IgD-negative memory B cell (primary cell): ENCODE measurements around the gene SEC22C. TPM values are rescaled to one million over a fixed set of nuclear protein-coding genes. Genes with fewer than 3 reads are reported as not detected.
A peak's percentile ranks its signal among the peaks of the same experiment; 100 is the strongest.
"Not testable (repeated sequence)": the region's sequence is repeated elsewhere in the genome, so short reads cannot be mapped to it uniquely, and the experiment has no call there.

Source experiments
- H3K27ac Mint-ChIP-seq, 3 donors: one replicate each; pipeline ENCODE4 v1.8.0; 2020 to 2022; ENCODE audit warnings: mild to moderate bottlenecking in 3 of 3, mixed read lengths in 3 of 3, moderate library complexity in 1 of 3
- H3K27me3 Mint-ChIP-seq: one replicate; pipeline ENCODE4 v1.8.0; 2021; ENCODE audit warnings: mixed read lengths
- H3K36me3 Mint-ChIP-seq: one replicate; pipeline ENCODE4 v1.8.0; 2020; ENCODE audit warnings: mild to moderate bottlenecking, mixed read lengths
- H3K4me1 Mint-ChIP-seq, 3 donors: one replicate each; pipeline ENCODE4 v1.8.0; 2020 to 2022; ENCODE audit warnings: mixed read lengths in 3 of 3, mild to moderate bottlenecking in 1 of 3
- H3K4me3 Mint-ChIP-seq, 4 donors: one replicate each; pipeline ENCODE4 v1.8.0; 2020 to 2022; ENCODE audit warnings: mild to moderate bottlenecking in 4 of 4, mixed read lengths in 4 of 4, moderate library complexity in 3 of 4
- H3K9me3 Mint-ChIP-seq, 3 donors: one replicate each; pipeline ENCODE4 v1.8.0; 2020 to 2021; ENCODE audit warnings: mixed read lengths in 3 of 3, mild to moderate bottlenecking in 1 of 3
- polyA plus RNA-seq: library from polyadenylated mRNA; unstranded; fragments of 300-500 nt; fragmentation: Illumina TruSeq; gene quantifications from one replicate; pipeline ENCODE4 v1.2.3, GENCODE V29; 2021

Gene SEC22C, protein sequence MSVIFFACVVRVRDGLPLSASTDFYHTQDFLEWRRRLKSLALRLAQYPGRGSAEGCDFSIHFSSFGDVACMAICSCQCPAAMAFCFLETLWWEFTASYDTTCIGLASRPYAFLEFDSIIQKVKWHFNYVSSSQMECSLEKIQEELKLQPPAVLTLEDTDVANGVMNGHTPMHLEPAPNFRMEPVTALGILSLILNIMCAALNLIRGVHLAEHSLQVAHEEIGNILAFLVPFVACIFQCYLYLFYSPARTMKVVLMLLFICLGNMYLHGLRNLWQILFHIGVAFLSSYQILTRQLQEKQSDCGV
- 30.1 TPM for polyA plus RNA-seq

DNA sequence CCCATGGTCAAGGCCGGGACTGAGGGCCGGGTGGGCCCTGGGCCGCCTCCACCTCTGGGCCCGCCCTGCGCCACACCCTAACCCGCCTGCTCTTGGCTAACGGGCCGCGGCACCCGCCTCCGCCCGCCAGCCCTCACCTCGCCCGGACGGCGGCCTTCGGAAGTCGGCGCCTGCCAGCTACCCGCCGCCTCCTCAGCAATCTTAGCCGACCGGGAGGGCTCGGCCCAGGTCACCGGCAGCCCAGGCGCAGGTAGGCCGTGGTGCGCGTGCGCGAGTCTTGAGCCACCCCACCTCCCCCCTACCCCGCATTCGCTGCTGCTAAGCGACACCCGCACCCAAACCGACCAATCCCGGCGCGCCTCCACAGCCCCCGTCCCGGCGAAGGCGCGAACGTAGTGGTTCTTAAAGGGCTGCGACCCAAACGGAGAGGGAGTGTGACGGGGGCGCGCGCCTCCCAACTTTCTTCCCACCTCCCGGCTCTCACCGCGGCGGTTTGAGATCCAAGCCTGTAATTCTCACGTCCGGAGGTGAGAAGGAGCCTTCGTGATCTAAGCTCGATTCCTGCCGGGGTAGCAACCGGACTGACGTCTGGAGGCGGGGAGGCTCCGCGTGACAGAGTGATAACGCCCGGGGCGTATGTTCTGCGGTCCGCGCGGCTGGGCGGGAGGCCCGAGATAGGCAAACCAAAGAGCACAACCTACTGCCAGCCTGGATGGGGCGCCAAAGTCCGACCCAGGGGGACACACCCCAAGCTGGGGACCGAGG, at the start of gene SEC22C:
TSS of gene SEC22C (minus strand) at position 259 of the 765 bp plus-strand sequence. CDS start 12,921 bp downstream, outside the sequence.
- Mint-ChIP-seq H3K4me3 (peak within 1 kb of the TSS; percentile 95 to 98 (median 96)), H3K9me3 (no peaks in the 10 kb centered on the region), H3K36me3 (peaks cover 6% of the 10 kb centered on the region), H3K27me3 (peaks cover 3% of the 10 kb centered on the region), H3K4me1 (peaks cover 28 to 33% (median 32%) of the 10 kb centered on the region in 3 donors), H3K27ac (peak within 1 kb of the TSS; percentile 97 to 100 (median 97))

DNA sequence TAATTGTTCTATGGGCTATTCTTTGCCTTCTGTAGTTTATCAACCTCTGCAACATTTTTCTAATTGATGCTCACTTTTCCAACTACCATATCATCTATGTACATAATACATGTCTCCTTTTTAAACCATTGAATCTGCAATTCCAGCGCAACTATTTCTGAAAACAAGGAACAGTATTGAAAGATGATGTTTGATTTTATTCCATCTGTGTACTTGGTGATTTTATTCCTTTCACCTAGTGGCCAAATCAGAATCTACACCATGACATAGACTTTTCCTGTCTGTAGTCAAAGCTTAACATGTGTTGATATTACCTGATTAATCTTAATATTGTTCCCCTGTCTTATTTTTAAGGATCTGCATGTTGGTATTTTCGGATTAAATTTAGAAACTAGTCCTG, 31.7 kb upstream of the SEC22C start:
- no peaks in the 10 kb centered on the region for H3K27me3 Mint-ChIP-seq
- H3K9me3 Mint-ChIP-seq, result no peaks in the 10 kb centered on the region
- peaks cover 26 to 42% (median 29%) of the 10 kb centered on the region in 3 donors for H3K4me1 Mint-ChIP-seq
- H3K36me3 Mint-ChIP-seq, result peaks cover 4% of the 10 kb centered on the region
- peak overlapping the region in 2 of 4 donors; percentile 0 to 3 for H3K4me3 Mint-ChIP-seq
- no peak overlapping the region for H3K27ac Mint-ChIP-seq

DNA sequence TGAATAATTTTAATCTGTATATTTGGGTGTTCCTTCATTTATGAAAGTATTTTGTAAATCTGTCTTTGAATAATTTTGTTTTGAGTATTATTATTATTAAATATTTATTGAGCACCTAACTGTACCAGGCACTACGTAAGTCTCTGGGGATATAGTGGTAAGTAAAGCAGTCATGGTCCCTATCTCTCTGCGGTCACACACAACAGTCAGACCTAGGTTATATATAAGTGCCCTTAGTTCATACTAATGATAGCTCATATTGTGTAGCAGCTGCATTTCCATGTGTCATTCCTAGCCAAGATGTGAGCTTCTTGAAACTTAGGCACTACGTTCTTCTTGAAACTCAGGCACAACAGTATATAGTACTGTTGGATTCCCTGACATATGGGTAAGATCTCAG, 31.2 kb upstream of the SEC22C start:
- Mint-ChIP-seq H3K27ac (peak overlapping the region in 1 of 3 donors; percentile 1), H3K4me3 (peak overlapping the region in 2 of 4 donors; percentile 0 to 3), H3K9me3 (no peaks in the 10 kb centered on the region), H3K27me3 (no peaks in the 10 kb centered on the region), H3K4me1 (peaks cover 26 to 42% (median 29%) of the 10 kb centered on the region in 3 donors), H3K36me3 (peaks cover 4% of the 10 kb centered on the region)

DNA sequence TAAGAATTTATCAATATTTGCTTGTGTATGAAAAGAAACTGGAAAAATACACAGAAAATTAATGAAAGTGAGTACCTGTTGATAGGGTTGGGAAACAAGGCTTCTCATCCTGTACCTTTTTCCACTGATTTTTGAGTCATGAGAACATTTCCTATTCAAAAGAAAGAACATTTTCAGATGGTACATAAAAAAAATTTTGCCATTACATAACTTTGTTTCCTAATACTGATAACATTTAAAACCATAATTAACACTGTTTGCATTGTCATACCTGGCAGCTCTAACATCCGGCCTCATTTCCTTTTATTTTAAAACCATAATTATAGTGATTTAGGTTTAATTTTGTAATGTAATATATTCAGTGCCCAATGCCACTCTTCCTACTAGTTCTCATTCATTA, 30.4 kb upstream of the SEC22C start:
- Mint-ChIP-seq H3K27ac (no peak overlapping the region), H3K4me3 (peak overlapping the region in 1 of 4 donors; percentile 74), H3K4me1 (peaks cover 28 to 42% (median 28%) of the 10 kb centered on the region in 3 donors), H3K27me3 (no peaks in the 10 kb centered on the region), H3K9me3 (no peaks in the 10 kb centered on the region), H3K36me3 (peaks cover 4% of the 10 kb centered on the region)

DNA sequence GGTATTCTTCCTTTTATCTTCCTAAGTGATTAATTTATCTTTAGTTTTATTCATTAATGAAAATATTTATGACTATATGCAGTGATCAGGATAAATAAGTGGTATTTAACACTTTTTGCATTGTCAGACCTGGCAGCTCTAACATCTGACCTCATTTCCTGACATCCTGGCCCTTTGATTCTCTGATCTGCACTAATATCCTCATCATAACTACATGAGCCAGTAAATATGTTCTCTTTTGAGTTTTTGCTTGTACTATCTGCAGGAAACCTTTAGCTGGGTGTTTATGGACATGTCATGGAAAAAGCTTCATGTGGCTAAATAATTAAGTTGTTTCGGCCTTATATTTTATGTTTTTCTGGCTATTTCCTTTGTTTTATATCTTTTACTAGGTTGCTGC, 29.2 kb upstream of the SEC22C start:
- Mint-ChIP-seq H3K4me1 (peaks cover 29 to 44% (median 31%) of the 10 kb centered on the region in 3 donors), H3K36me3 (peaks cover 4% of the 10 kb centered on the region), H3K27ac (no peak overlapping the region), H3K4me3 (peak overlapping the region in 1 of 4 donors; percentile 61), H3K9me3 (no peaks in the 10 kb centered on the region), H3K27me3 (no peaks in the 10 kb centered on the region)

DNA sequence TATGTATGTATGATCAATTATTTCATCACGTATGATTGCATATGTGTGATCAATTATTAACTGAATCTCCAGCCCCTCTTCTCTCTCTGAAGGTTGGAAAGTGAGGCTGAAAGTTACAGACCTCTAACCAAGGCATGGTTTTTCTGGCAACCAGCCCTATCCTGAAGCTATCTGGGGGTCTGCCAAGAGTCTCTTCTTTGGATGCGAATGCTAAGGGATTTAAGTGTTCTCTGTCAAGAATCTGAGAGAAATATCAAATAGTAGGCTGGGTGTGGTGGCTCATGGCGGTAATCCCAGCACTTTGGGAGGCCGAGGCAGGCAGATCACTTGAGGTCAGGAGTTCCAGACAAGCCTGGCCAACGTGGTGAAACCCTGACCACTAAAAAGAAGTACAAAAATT, 26.8 kb upstream of the SEC22C start:
- H3K36me3 Mint-ChIP-seq, result peaks cover 6% of the 10 kb centered on the region
- H3K9me3 Mint-ChIP-seq, result peaks cover 0 to 4% (median 2%) of the 10 kb centered on the region in 3 donors
- no peaks in the 10 kb centered on the region for H3K27me3 Mint-ChIP-seq
- H3K4me3 Mint-ChIP-seq, result no peak overlapping the region
- peaks cover 35 to 48% (median 43%) of the 10 kb centered on the region in 3 donors for H3K4me1 Mint-ChIP-seq
- H3K27ac Mint-ChIP-seq, result peak overlapping the region in 1 of 3 donors; percentile 25

DNA sequence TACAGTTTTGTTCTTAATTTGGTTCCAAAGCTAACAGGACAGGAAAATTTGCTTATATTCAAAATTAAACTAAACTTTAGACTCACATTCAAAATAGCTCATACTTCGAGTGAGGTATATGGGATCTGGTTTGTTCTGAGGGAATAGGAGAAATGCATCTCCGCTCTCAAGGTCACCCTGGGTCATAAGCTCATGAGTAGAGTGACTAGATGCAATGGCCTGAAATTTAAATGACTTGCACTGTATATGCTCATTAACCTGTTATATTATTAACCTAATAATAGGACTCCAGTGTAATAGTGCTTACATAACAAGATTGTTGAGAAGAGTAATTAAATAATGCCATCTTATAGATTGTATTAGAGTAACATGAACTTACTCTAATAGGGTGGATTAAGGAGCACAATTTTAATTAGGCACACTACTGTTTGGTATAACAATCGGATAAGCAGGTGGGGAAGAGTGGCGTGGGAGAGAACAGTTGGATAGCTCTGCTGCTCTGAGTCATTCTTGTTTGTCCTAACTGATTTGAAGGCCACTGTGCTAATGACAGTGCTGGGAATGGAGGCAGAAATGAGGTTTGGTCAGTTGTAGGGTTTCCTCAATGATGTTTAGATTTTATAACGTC, 23.9 kb upstream of the SEC22C start:
- Mint-ChIP-seq H3K36me3 (peaks cover 6% of the 10 kb centered on the region), H3K27ac (peak overlapping the region in 1 of 3 donors; percentile 7), H3K4me3 (no peak overlapping the region), H3K9me3 (peaks cover 2 to 4% (median 2%) of the 10 kb centered on the region in 3 donors), H3K27me3 (no peaks in the 10 kb centered on the region), H3K4me1 (peaks cover 31 to 42% (median 40%) of the 10 kb centered on the region in 3 donors)

DNA sequence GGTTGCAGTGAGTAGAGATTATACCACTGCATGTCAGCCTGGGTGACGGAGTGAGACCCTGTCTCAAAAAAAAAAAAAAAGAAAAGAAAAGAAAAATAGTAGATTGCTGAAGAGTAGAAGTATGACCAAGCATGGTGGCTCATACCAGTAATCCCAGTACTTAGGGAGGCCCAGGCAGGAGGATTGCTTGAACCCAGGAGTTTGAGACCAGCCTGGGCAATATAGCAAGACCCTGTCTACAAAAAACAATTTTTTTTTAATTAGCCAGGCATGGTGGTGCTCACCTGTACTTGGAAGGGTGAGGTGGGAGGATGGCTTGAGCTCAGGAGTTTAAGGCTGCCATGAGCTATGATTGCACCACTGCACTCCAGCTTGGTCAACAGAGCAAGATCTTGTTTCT, 21.2 kb upstream of the SEC22C start:
- Mint-ChIP-seq H3K4me3 (peak overlapping the region in 1 of 4 donors; percentile 55), H3K4me1 (peaks cover 32 to 38% (median 36%) of the 10 kb centered on the region in 3 donors), H3K36me3 (peaks cover 4% of the 10 kb centered on the region), H3K27me3 (no peaks in the 10 kb centered on the region), H3K9me3 (peaks cover 2 to 4% (median 2%) of the 10 kb centered on the region in 3 donors), H3K27ac (no peak overlapping the region)

DNA sequence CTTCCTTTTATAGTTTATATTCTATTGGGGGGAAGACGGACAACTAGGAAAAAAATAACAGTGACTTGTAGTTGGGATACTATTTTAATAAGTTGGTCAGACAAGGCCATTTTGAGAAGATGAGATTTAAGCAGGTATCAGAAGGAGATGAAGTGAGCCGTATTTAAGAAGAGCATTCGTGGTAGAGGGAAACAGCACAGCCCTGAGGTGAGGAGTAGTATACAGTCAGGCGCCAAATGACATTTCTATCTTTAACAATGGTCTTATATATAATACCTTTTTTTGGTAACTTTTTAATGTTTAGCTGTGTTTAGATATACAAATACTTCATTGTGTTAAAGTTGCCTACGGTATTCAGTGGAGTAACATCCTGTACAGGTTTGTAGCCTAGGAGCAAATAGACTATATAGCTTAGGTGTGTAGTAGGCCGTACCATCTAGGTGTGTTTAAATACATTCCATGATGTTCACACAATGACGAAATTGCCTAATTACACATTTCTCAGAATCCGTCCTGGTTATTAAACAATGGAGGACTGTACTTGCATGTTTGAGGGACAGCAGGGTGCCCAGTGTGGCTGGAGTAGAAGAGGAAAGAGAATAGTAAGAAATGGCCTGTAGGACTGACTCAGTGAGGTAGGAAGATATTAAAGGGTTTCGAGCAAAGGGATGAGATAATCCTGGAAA, 20.3 kb upstream of the SEC22C start:
- H3K4me3 Mint-ChIP-seq, result peak overlapping the region; percentile 89 to 97 (median 96)
- H3K4me1 Mint-ChIP-seq, result peaks cover 31 to 38% (median 35%) of the 10 kb centered on the region in 3 donors
- H3K27ac Mint-ChIP-seq, result peak overlapping the region in 2 of 3 donors; percentile 86 to 92
- peaks cover 4% of the 10 kb centered on the region for H3K36me3 Mint-ChIP-seq
- H3K9me3 Mint-ChIP-seq, result peaks cover 2 to 4% (median 2%) of the 10 kb centered on the region in 3 donors
- H3K27me3 Mint-ChIP-seq, result no peaks in the 10 kb centered on the region

DNA sequence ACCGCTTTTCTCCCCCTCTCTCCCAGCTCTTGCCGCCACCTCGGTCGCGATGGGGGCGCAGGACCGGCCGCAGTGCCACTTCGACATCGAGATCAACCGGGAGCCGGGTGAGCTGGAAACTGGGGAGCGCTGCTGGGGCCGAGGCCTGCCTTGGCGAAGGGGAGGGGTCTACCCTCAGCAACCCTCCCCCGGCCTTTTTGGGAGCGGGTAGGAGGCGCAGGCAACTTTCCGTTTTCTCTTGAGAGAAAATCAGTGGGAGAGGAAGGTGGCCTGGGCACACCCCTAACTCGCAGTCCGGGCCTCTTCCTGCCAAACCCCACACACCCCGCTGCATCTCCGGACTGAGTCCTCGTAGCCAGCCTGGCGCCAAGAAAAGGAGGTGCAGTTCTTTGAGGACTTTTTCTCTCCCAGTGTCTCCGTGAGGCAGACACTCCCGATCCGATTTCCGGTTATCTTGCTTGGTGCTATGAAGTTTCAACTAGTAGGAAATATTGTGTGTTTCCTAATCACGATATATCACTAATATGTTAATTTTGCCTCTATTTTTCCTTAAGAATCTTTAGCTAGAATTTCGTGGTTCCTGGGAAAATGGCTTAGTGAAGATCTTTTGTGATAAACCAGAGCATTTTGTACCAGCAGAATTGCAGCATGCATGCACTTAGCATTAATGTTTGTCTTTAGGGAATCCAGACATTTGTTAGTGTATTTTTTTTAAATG, 19.4 kb upstream of the SEC22C start:
- H3K36me3 Mint-ChIP-seq, result peaks cover 4% of the 10 kb centered on the region
- H3K9me3 Mint-ChIP-seq, result peaks cover 2 to 4% (median 2%) of the 10 kb centered on the region in 3 donors
- peaks cover 29 to 37% (median 33%) of the 10 kb centered on the region in 3 donors for H3K4me1 Mint-ChIP-seq
- peak overlapping the region; percentile 89 to 97 (median 96) for H3K4me3 Mint-ChIP-seq
- peak overlapping the region; percentile 86 to 96 (median 86) for H3K27ac Mint-ChIP-seq
- no peaks in the 10 kb centered on the region for H3K27me3 Mint-ChIP-seq

DNA sequence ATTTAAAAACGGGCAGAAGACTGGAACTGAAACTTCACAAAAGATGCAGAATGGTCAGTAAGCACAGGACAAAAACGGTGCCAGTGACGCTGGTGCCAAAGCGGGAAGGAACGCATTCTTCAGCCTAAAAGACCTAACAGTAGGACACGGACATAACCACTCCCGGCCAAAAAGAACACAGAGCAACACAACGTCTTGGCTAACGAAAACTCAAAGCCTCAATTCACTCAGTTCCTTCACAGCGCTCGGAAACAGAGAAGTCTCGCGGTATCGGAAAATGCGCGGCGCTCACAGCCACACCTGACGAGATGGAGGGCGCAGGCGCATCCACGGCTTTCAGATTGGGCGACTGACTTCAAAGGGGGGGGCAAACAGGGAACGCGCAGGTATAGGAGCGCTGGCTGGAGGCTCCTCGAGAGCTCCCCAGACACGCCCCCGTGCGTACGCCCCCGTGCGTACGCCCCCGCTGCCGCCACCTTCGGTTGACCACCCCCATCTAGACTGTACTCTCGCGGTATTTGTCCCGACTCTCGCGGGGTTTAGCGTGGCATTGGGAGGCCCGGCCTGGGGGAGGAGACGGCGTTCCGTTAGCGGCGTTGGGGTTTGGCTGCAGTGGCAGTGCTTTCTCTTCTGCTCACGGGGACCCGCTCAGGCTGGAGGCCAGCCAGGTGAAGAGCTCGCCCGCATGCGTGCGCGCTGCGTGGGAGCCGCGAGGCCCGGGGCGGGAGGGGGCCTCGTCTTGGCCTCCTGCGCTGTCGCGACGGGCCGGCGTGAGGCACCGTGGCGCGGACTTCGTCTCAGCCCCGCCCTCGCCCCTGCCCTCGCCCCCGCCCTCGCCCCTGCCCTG, 18.6 kb upstream of the SEC22C start, which contains the start of gene NKTR:
TSS of gene NKTR (plus strand) at position 576 of the 847 bp plus-strand sequence. CDS start 321 bp downstream, outside the sequence.
- H3K4me1 Mint-ChIP-seq, result peaks cover 25 to 29% (median 28%) of the 10 kb centered on the region in 3 donors
- peak within 1 kb of the TSS; percentile 86 to 98 (median 96) for H3K27ac Mint-ChIP-seq
- H3K27me3 Mint-ChIP-seq, result no peaks in the 10 kb centered on the region
- peaks cover 2 to 4% (median 2%) of the 10 kb centered on the region in 3 donors for H3K9me3 Mint-ChIP-seq
- peak within 1 kb of the TSS; percentile 89 to 97 (median 96) for H3K4me3 Mint-ChIP-seq
- H3K36me3 Mint-ChIP-seq, result peaks cover 4% of the 10 kb centered on the region

DNA sequence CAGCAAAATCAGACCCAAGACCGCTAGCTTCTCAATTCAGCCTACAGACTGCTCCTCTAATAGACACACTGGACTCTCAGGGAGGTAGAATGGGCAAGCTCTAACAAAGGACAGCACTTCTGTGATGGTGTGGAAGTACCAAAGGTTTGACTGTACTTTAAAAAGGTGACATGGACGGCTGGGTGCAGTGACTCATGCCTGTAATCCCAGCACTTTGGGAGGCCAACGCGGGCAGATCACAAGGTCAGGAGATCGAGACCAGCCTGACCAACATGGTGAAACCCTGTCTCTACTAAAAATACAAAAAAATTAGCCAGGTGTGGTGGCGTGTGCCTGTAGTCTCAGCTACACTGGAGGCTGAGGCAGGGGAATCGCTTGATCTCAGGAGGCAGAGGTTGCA, 15.3 kb upstream of the SEC22C start:
- Mint-ChIP-seq H3K4me1 (peaks cover 14 to 27% (median 21%) of the 10 kb centered on the region in 3 donors), H3K27ac (peak overlapping the region in 2 of 3 donors; percentile 7 to 12), H3K4me3 (peak overlapping the region in 1 of 4 donors; percentile 56)
- H3K36me3 Mint-ChIP-seq, H3K27me3 Mint-ChIP-seq, H3K9me3 Mint-ChIP-seq: not testable (repeated sequence)

DNA sequence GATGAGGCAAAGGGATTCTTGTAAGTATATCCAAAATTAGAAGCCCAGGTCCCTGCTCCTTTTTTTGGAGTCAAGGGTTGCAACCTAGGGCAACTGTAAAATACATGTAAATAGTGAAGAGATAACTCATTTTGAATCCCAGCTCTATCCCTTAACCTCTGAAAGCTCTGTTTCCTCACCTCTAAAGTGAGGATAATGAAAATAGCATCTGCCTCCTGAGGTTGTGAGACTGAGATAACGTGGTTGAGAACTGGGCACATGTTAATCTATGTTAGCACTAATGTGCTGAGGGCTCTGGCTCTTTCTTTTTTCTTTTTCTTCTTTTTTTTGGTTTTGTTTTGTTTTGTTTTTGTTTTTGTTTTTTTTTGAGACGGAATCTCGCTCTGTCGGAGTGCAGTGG, 13.9 kb upstream of the SEC22C start:
- peak overlapping the region in 1 of 4 donors; percentile 39 for H3K4me3 Mint-ChIP-seq
- no peak overlapping the region for H3K27ac Mint-ChIP-seq
- peaks cover 1% of the 10 kb centered on the region for H3K36me3 Mint-ChIP-seq
- no peaks in the 10 kb centered on the region for H3K9me3 Mint-ChIP-seq
- H3K27me3 Mint-ChIP-seq, result no peaks in the 10 kb centered on the region
- peaks cover 12 to 23% (median 20%) of the 10 kb centered on the region in 3 donors for H3K4me1 Mint-ChIP-seq
